GM13977 (cell line): Measurements from ENCODE around the gene TBL1XR1.

Source experiments
- DNase-seq: peaks from one replicate; pipeline ENCODE4 v3.0.0; 2012; ENCODE audit warnings: low spot score
- CTCF ChIP-seq: IDR thresholded peaks from 2 replicates; pipeline ENCODE4 v1.5.1; 2012; ENCODE audit warnings: mild to moderate bottlenecking, control low read depth; ENCODE audit not compliant: insufficient read depth; ENCODE audit errors: extremely low read depth, missing control alignments
- in situ Hi-C: fragments of 300-500 bp; cut with MboI; formaldehyde crosslinking; loops from one replicate; pipeline ENCODE4 v1.12.0; 2022; ENCODE audit warnings: low sequenced_read_pairs, low pct_unique_long_range_greater_than_20kb, mixed read lengths, inconsistent platforms; ENCODE audit not compliant: unreplicated experiment

Gene TBL1XR1

GRCh38 chr3:177110895-177111294, 86.4 kb downstream of the TBL1XR1 start:
- DNase-seq: no peak
- in situ Hi-C loops: no loop called here
- TF ChIP-seq CTCF: no peak

- no peak for TF ChIP-seq CTCF
- no peak for DNase-seq
- in situ Hi-C loops: no loop called here
Observed at GRCh38 chr3:177110386-177110785, 86.9 kb downstream of the TBL1XR1 start.

- no peak for DNase-seq
- TF ChIP-seq CTCF: no peak
- in situ Hi-C loops: no loop called here
Observed at GRCh38 chr3:177109688-177110330, 87.5 kb downstream of the TBL1XR1 start.

- in situ Hi-C loops: no loop called here
- no peak for TF ChIP-seq CTCF
- DNase-seq: no peak
Observed at GRCh38 chr3:177108648-177109047, 88.6 kb downstream of the TBL1XR1 start.

GRCh38 chr3:177107461-177108239, 89.6 kb downstream of the TBL1XR1 start:
- TF ChIP-seq CTCF: no peak
- no peak for DNase-seq

GRCh38 chr3:177106594-177106993, 90.7 kb downstream of the TBL1XR1 start:
- no peak for TF ChIP-seq CTCF
- in situ Hi-C loops: no loop called here
- DNase-seq: no peak

More at GRCh38 chr3:177107461-177108239, 89.6 kb downstream of the TBL1XR1 start:
- in situ Hi-C loops: no loop called here
